CD4-positive, alpha-beta T cell treated with Interleukin-6 at 100 ng/mL for 8 hours (primary cell): ENCODE measurements around the gene PPP2R3B.

ENCODE experiments used
- DNase-seq: peaks from one replicate; pipeline ENCODE4 v3.0.0-alpha.2; 2020; ENCODE audit warnings: mixed read lengths, low spot score

The PPP2R3B gene

DNA sequence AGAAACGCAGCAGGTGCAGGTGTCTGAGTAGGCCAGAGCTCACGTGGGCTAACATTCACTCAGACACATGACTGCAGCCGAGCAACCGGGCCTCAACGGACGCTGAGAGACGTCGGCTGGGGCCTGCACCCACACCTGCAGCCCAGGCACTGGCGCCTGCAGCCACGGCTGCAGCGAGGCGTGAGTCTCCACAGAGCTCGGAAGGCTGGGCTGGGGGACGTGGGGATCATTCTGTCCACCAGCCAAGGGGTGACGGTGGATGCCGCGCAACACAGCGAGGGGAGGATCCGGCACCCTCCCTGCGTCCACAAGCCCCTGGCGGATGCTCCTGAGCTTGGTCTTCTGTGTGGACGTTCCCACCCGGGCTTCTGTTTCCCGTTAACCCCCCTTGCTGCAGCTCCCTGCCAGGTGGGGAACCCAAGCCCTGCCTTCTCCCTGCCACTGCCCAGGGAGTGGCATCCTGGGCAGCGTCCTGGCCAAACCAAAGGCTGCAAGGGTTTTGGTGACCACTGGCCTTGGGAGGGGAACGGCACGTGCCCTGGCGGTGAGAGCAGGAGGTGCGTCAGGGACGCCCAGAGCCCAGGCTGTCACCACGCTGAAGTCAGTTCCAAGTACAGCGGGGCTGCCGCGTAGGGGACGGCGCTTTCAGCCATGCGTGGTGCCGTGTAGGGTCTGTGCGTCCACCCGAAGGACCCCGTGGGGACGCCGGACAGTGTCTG lies 16.3 kb downstream of the PPP2R3B start:
- DNase-seq = no peak

DNA sequence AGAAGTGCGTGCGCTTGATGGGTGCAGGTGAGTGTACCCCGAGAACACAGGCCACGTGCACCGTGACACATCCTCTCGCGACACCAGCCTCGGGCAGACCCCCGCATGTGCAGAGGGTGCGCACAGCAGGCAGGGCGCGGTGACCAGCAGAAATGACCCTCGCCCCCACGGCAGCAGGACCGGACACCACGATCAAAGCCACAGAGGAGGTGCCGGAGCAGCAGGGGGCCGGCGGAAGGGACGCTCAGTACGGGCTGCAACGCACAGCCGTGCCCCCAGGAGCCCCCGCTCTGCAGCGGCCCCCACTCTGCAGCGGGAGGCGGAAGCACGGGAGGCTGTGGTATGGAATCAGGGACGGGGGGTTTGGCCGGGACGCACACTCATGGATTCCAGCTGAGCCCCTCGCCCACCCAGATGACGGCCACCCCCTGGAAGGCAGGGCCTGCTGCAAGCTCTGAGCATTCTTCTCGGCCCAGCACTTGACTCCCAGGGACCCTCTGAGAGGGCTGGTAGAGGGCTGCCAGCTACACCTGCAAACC lies 17.1 kb downstream of the PPP2R3B start:
- no peak for DNase-seq

DNA sequence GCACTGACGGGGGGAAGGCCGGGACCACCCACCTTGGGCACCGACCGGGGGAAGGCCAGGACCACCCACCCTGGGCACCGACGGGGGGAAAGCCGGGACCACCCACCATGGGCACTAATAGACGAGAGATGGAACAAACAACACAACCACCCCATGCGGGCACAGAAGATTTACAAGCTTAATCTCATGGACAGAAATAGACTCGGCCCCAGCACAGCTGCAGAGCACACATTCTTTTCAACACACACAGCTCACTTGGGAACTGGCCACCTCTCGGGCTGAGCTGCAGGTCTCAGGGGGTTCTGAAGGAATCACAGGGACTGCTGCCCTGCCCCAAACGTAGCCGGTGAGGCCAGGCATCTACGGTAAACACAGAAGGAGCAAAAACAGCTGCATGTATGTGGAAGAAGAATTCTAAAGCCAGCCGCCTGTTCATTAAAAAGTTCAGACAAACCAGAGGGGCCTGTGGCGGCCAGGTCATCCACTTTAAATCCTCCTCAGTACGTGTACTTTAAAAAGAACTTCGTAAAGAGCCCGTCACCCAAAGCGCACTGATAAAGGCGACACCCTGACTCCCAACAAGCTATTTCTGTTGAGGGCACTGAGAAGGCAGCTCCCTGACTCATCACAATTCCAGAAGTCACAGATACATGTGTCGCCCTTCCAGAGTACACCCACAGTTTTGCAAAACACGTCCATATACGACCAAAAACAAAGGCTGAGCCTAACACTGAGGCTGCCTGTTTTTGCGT lies 17.7 kb downstream of the PPP2R3B start:
- DNase-seq = no peak

DNA sequence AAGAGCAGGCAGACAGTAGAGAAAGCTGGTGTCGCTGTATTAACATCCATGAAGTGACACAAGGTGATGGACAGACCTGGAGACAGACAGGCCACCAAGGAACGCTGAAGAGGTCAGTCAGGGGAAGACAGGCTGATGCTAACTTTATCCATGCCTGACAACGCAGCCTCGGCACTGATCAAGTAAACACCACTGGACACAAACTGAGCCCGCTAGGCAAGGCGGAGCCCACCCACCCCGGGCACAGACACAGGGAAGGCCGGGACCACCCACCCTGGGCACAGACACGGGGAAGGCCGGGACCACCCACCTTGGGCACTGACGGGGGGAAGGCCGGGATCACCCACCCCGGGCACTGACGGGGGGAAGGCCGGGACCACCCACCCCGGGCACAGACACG lies 18.8 kb downstream of the PPP2R3B start:
- no peak for DNase-seq

DNA sequence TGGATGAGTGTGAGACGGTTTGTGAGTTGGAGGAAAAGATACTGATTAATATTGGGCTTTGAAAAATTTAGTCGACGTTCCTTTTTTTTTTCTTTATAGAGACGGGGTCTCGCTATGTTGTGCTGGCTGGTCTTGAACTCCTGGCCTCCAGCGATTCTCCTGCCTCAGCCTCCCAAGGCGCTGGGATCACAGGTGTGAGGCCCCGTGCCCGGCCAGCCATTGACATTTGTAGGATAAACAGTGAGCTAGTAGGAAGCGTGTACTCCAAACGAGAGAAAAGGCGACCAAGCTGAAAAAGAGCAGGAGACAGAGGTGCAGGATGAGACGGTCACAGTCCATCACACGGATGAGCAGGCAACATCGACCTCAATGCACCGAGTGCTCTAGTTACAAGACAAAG lies 19.4 kb downstream of the PPP2R3B start:
- DNase-seq = no peak

DNA sequence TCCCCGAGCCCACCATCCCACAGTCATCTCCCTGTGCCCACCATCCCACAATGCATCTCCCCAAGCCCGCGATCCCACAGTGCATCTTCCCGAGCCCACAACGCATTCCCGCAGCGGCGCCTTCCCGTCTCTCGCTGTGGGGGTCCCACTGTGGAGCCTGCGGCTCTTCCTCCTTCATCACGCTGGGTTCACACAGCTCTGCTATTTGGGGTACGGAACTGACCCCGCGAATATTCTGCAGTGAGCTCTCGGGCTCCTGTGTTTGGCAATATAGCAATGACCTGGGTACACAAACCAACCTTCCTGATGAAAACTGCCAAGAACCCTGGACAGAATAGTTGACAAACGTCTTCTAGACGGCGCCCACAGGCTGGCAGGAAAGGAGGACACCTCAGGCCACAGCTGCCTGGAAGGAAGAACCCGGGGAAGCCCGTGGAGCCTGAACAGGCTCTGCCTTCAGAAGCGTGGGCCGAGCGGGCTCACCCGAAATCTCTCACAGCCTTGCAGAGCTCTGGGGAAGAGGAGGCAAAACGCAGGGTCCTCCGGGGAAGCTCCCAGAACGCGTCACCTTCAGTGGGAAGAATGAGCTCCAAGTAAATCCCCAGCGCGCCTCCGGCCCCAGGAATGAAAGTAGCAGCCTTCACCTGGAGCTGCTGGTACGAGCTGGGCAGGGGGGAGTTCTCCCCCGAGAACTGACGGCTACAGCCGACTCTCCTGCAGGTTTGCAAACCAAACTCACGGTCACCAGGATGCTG lies 22.9 kb downstream of the PPP2R3B start:
- DNase-seq = no peak

DNA sequence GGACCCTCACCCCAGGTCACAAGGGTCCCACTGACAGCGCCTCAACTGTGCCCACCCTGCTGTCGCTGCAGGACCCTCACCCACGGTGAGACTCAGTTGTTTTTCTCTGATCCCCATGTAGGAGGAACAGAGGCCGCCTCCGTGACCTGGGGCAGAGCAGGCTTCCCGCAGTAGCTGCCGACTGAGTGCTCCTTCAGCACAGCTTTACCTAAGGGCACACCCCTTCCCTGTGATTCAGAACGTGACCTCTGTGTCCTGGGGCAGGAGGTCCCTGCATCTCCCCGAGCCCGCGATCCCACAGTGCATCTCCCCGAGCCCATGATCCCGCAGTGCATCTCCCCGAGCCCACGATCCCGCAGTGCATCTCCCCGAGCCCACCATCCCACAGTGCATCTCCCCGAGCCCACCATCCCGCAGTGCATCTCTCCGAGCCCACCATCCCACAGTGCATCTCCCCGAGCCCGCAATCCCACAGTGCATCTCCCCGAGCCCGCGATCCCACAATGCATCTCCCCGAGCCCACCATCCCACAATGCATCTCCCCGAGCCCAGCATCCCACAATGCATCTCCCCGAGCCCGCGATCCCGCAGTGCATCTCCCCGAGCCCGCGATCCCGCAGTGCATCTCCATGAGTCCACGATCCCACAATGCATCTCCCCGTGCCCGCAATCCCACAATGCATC lies 23.6 kb downstream of the PPP2R3B start:
- DNase-seq = no peak

DNA sequence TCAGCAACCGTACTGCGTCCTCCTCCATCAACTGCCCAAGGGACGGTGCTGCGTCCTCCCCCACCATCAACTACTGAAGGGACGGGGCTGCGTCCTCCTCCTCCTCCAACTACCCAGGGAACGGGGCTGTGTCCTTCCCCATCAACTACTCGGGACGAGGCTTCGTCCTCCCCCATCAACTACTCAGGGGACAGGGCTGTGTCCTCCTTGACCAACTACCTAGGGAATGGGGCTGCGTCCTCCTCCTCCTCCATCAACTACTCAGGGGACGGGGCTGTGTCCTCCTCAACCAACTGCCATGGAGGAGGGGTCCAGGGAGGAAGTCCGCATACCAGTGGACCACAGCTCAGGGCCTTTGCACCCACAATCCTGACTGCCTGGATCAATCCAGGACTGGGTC lies 24.4 kb downstream of the PPP2R3B start:
- DNase-seq = no peak

DNA sequence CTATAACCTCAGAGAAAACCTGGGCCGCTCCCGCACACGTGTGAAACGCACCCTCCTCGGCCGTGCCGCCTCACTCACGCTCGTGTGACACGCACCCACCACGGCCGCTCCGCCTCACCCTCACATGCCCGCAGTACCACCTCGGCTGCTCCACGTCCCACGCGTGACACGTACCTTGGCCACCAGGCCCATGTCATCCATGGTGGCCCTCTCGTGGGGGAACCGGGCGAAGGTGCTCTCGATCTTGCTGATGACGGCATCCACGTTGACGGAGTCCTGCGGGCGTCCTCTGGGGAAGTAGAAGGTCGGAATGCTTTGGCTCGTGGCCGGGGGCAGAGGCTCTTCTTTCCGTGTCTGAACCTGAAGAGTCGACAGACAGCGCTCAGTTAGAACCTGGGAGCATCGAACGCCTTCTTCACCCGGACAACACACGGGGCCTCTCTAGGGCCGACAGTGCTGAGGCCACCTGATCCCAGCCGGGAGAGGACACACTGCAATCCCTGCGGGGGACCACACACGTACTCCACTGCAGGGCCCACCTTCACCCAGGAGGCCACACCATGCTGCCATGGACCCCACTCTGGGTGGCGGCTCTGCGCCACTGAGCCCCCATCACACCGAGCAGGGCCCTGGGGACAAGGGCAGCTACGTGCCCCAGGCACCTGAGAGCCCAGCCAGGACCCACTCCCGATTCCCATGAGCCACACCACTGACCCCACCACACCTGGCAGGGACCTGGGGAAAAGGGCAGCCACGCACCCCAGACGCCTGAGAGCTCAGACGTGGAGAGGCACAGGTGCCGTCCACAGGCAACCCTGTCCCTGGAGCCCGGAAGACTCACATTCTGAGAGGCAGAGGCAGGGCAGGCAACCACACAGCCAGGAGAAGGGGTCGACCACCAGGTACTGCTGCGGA lies 25.2 kb downstream of the PPP2R3B start:
- DNase-seq = no peak

DNA sequence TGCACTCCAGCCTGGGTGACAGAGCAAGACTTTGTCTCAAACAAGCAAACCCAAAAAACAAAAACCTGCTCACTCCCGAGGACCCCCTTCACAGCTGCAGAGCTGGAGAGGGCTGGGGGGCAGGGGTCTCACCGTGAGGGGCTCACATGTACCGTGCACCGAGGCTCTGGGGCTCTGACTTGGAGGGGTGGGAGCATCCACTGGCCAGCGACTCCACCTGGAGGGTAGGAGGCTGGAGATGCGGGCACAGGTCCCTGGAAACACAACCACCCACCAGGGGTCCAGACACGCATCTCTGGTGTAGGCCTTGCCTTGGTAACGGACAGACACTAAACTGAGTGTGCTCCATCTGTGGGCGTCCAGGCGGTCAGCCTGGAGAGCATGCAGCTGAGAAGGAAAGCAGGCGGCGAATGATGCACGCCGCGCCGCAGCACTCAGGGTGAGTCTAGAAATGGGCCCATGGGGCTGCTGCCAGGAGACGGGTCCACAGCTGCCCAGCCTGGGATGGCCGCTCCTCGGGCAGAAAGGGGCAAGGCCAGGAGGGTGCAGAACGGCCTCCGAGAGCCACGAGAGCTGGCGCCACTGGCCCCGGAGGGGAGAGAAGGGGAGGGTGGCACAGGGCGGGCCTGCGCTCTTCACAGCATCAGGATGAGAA lies 26.1 kb downstream of the PPP2R3B start:
- no peak for DNase-seq

DNA sequence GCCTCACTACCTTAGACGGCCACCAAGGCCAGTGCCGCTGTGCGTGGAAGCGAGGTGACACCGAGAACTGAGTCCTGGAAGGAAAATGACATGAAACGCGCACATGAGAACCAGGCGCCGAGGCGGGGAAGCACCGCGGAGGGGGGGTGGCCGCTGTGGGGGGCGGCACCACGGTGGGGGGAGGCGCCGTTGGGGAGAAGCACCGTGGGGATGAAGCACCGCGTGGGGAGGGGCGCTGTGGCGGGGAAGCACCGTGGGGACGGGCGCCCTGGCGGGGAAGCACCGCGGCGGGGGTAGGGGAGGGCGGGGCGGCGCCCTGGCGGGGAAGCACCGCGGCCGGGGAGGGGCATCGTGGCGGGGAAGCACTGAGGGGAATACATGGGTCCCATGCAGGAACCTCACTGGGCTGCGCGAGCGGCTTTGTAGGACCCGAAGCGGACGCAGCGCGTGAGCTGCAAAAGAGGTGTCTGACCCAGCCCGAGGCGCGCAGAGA lies 28.0 kb downstream of the PPP2R3B start:
- no peak for DNase-seq

DNA sequence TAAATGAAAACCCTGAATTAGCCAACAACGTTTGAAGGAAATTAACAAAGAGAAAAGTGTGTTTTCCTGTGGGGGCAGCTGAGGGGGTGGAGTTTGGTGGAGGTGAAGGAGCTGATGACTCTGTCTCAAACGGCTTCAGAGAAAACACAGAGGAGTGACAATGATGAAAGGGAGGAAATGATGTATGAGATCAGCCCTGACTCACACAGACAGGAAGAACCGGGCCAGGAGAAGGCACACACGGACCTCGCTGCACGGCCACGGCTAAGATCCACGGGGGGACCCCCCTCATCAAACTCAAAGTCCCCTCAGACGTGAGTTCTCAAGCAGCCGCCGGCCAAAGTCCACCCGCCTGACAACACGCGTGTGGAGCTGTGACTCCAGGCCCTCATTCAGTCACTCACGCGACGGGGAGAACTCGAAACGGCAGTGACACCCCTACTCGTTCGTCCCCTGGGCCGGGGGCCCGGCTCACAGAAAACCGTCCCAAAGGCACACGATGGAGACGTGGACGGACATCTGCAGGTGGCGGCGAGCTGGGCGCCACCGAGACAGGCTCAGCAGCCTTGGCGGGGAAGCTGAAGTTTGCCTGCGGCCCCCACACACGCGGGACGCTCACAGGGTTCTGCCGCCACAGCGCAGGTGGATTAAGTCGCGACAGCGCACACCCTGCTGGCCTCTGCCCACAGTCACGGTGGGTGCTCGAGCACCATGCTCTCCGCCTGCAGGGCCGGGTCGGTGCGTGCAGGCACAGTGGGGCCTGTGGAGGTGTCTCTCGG lies 28.8 kb downstream of the PPP2R3B start:
- peak; percentile 65 for DNase-seq

DNA sequence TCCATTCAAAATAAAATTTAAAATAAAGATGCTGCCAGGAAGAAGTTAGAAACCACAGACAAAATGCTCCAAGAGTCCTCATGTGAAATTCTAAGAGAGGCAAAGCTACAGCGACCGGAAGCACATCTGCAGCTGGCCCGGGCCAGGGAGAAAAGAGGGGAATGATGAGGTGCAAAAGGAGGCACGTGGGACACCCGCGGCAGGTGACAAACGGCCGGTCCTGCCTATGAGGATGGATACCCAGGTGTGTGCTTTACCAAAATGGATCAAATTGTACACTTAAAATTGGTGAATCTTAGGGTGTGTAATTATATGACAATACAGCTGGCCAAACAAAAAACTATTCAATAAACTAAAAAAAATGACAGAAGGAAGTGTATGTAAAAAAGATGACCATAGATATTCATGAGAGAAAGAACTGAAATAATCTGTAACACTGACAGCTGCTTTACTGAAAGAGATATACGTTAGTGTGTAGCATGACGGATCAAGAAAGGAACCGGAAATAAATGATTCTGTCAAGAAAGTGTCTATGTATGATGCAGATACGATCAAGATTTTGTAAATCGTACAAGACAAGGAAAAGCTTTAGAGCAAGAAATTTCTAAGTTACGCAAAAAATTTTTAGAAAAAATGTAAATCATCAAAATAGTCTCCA lies 29.5 kb downstream of the PPP2R3B start:
- no peak for DNase-seq

DNA sequence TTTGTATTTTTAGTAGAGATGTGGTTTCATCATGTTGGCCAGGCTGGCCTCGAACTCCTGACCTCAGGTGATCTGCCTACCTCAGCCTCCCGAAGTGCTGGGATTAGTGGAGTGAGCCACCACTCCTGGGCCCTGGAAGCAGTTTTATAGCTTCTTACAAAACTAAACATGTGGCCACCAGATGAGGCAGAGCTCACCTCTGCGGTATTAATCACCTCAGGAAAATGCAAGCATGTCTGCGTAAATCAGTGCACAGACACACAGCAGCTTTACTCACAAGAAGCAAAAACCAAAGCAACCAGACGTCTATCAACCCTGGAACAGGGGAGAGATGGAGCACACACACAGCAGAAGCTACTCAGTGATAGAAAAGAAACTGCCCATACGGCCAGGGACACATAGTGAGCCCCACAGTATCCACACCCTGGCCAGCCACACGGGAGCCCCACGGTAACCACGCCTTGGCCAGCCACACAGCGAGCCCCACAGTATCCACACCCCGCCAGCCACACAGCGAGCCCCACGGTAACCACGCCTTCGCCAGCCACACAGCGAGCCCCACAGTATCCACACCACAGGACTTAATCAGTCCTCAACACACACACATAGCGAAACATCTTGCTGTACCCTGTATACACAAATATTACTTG lies 30.2 kb downstream of the PPP2R3B start:
- no peak for DNase-seq

DNA sequence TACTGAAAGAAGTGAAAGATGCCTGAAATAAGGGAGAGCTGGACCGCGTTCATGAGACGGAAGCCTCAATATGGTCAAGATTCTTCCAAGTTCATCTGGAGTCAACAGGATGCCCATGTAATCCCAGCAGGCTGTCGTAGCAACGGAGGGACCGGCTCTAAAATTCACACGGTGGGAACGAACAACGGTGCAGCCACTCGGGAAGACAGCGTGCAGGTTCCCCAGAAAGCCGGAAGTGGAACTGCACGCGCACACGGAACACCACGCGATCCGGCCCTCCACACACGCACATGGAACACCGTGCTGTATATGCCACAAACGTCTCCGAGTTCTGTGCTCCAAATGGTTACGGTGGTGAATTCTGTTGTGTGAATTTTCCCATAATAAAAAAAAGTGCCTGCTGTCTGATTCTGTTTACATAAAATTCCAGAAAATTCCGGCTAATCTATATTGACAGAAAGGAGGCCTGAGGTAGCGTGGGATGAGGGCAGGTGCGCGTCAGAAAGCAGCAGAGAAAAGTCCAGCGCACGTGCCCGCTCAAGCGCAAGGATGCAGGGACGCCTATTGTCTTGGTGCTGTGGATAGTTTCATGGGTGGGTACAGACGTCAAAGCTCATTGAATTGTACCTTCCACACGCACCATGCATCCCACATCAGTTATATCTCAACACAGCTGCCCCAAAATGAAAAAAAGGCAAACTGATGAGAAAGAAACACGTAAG lies 31.2 kb downstream of the PPP2R3B start:
- DNase-seq = no peak

DNA sequence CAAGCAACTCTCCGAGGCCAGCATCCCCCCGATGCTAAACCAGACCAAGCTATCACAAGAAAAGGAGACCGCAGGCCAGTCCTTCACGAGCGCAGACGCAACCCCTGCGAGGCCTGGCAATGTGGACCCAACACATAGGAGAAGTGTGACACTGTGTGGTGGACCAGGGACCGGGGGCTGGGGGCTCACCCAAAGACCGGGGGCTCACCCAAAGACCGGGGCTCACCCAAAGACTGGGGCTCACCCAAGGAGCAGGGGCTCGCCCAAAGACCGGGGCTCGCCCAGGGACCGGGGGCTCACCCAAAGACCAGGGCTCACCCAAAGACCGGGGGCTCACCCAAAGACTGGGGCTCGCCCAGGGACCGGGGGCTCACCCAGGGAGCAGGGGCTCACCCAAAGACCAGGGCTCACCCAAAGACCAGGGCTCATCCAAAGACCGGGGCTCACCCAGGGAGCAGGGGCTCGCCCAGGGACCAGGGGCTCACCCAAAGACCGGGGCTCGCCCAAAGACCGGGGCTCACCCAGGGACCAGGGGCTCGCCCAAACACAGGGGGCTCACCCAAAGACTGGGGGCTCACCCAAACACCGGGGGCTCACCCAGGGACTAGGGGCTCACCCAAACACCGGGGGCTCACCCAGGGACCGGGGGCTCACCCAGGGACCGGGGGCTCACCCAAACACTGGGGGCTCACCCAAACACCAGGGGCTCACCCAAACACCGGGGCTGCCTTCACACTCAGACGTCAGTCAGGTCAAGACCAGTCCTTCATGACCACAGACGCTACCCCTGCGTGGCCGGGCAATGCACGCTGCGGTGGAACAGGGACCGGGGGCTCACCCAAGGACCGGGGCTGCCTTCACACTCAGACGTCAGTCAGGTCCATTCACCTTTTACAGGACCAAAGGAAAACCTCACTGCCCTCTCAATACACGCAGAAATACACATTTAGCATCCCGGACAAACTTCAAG lies 32.9 kb downstream of the PPP2R3B start:
- no peak for DNase-seq
